GM13977 (cell line): ENCODE data around the gene THAP10.

Experiments
- DNase-seq: peaks from one replicate; pipeline ENCODE4 v3.0.0; 2012; ENCODE audit warnings: low spot score
- in situ Hi-C: fragments of 300-500 bp; cut with MboI; formaldehyde crosslinking; loops from one replicate; pipeline ENCODE4 v1.12.0; 2022; ENCODE audit warnings: low sequenced_read_pairs, low pct_unique_long_range_greater_than_20kb, mixed read lengths, inconsistent platforms; ENCODE audit not compliant: unreplicated experiment
- TF ChIP-seq, protein P1 (sequence below): IDR thresholded peaks from 2 replicates; pipeline ENCODE4 v1.5.1; 2012; ENCODE audit warnings: mild to moderate bottlenecking, control low read depth; ENCODE audit not compliant: insufficient read depth; ENCODE audit errors: extremely low read depth, missing control alignments

The THAP10 gene

DNA sequence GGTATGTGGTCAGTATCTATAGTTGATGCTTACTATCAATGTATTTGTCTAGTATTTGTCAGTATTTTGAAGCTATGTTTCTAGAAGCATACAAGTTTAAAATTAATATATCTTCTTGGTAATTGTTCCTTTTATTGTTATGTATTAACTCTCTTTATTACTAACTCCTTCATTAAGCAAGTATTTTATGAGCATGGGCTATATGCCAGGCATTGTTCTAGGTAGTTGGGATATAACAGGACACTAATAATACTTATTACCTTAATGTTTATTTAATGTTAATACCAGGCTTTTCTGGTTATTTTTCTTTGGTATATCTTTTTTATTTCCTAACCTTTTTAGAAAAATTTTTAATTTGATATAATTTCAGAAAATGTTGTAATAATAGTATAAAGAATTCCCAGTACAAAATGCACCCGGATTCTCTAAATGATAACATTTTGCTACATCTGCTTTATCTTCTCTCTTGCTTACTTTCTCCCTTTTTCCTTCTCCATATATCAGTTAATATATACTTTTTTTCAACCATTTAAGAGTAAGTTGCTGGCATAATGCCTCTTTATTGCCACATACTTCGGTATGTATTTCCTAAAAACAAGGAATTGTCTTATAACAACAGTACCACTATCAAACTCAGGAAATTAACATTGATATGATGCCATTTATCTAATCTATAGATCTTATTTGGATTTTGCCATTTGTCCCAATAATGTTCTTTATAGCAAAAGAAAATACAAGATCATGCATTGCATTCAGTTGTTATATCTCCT lies 31.3 kb upstream of the THAP10 start:
- in situ Hi-C loops, result no loop called here
- TF ChIP-seq, protein P1, sequence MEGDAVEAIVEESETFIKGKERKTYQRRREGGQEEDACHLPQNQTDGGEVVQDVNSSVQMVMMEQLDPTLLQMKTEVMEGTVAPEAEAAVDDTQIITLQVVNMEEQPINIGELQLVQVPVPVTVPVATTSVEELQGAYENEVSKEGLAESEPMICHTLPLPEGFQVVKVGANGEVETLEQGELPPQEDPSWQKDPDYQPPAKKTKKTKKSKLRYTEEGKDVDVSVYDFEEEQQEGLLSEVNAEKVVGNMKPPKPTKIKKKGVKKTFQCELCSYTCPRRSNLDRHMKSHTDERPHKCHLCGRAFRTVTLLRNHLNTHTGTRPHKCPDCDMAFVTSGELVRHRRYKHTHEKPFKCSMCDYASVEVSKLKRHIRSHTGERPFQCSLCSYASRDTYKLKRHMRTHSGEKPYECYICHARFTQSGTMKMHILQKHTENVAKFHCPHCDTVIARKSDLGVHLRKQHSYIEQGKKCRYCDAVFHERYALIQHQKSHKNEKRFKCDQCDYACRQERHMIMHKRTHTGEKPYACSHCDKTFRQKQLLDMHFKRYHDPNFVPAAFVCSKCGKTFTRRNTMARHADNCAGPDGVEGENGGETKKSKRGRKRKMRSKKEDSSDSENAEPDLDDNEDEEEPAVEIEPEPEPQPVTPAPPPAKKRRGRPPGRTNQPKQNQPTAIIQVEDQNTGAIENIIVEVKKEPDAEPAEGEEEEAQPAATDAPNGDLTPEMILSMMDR, result no peak
- DNase-seq, result no peak

DNA sequence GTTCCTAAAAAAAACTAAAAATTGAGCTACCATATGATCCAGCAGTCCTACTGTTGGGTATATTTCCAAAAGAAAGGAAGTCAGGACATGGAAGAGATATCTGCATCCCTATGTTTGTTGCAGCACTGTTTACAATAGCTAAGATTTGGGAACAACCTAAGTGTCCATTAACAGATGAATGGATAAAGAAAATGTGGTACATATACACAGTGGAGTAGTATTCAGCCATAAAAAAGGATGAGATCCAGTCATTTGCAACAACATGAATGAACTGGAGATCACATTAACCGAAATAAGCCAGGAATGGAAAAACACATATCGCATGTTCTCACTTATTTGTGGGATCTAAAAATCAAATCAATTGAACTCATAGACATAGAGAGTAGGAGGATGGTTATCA lies 29.9 kb upstream of the THAP10 start:
- in situ Hi-C loops, result no loop called here
- TF ChIP-seq, protein P1, result no peak
- DNase-seq, result no peak

DNA sequence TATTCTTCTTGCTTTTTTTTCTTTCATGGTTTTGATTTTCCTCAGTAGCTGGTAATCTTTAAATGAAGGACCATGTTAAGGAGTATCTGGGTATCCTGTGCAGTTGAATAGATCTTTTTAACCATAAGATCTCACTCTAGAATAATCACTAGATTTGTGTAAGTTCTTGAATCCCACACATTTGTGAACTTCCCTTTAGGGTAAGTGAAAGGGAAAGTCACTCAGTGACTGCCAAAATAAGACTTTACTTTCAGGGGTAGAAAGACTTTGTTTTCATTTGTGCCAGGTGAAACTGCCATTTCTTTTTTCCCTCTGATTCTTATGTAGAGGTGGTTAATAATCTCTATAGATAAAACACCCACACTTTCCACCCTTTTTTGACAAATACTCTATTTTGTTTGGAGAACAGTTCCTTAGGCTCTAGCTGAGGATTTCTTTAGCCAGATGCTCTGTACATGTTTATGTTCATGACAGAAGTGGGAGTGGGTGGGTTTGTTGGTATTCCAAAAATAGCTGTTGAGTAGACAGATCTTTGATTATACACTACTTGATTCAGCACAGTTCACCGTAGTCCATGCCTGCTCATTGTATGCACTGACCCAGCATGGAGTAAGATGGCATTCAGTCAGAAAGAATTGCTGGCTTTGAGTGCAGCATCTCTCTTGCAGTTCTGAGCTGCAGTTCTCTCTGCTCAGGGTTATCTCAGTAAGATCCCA lies 28.9 kb upstream of the THAP10 start:
- TF ChIP-seq, protein P1, result no peak
- in situ Hi-C loops, result no loop called here
- DNase-seq, result no peak

DNA sequence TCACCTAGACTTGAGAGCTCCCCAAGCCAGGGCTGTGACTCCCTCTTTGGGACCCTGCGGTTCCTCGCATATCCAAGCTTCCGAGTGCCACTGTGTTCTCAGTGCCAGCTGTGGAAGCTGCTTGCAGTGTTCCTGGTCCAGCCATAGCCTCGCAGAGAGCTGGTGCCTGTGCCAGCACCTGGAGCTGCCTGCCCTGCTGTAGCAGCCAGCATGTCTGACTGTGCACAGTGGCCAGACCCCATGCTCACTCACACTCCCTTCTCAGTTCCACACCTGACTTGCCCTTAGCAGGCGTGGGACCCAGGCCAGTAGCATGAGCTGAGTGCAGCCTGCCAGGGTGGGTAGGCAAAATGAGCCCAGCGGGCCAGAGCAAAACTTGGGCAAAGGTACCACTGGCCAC lies 25.7 kb upstream of the THAP10 start:
- in situ Hi-C loops, result no loop called here
- TF ChIP-seq, protein P1, result no peak
- no peak for DNase-seq

DNA sequence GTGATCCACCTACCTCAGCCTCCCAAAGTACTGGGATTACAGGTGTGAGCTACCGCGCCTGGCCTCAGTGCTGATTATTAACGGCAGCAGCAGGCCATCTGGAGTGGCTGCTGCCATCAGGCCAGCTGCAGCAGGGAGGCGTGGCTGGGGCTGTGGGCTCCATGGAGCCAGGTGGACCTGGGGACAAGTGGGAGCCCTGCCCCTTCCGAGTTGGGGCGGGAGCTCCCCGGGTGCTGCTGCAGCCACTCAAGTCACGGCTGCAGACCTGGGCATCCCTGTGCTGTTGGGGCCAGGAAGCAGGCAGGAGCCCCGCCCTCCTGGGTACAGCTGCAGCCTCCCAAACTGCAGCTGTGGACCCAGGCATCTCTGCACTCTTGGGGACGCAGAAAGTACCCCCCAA lies 24.3 kb upstream of the THAP10 start:
- TF ChIP-seq, protein P1, result no peak
- DNase-seq, result no peak
- in situ Hi-C loops, result no loop called here

DNA sequence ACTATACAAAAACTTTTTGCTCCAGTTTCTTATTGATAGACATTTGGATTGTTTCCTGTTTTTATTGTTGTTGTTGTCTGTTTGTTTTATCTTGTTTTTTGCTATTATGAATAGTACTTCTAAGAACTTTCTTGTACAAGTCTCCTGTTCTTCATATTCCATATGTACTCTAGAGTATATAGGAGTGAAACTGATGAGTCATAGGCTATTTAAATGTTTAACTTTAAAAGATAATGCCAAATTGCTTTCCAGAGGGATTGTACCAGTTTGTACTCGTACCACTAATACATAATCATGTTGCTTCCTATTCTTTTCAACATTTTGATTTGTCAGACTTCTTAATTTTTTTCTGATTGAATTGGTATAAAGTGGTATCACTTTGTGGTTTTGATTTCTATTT lies 20.0 kb upstream of the THAP10 start:
- TF ChIP-seq, protein P1, result no peak
- no peak for DNase-seq
- in situ Hi-C loops, result no loop called here
